ENCODE results near the gene LYZL1. TPM values are rescaled to one million over a fixed set of nuclear protein-coding genes. Genes with fewer than 3 reads are reported as not detected.

The LYZL1 gene
- total RNA-seq, 1 donor: not detected

GRCh38 chr10:29246449-29246848 lies 42.4 kb upstream of the LYZL1 start:
- Histone ChIP-seq H3K4me2 (ENCODE audit: insufficient read depth, low read length) (no peak overlapping the region), H3K27ac (ENCODE audit: low read depth, low read length) (no peak overlapping the region), H3K9me3 (ENCODE audit: low read depth, low read length) (no peaks in the 10 kb centered on the region), H3K79me2 (ENCODE audit: insufficient read depth, low read length) (no peaks in the 10 kb centered on the region), H3K4me1 (ENCODE audit: insufficient read depth, low read length) (no peaks in the 10 kb centered on the region), H3K27me3 (ENCODE audit: insufficient read depth, low read length) (peaks cover 40% of the 10 kb centered on the region), H4K20me1 (ENCODE audit: insufficient read depth, low read length) (no peaks in the 10 kb centered on the region), H3K4me3 (ENCODE audit: insufficient read depth, low read length) (no peak overlapping the region), H2AFZ (ENCODE audit: low read length) (no peak overlapping the region), H3K36me3 (ENCODE audit: insufficient read depth, low read length) (no peaks in the 10 kb centered on the region)
- DNase-seq (ENCODE audit: insufficient read length, low spot score, missing footprints): no peak
- TF ChIP-seq, protein P1, sequence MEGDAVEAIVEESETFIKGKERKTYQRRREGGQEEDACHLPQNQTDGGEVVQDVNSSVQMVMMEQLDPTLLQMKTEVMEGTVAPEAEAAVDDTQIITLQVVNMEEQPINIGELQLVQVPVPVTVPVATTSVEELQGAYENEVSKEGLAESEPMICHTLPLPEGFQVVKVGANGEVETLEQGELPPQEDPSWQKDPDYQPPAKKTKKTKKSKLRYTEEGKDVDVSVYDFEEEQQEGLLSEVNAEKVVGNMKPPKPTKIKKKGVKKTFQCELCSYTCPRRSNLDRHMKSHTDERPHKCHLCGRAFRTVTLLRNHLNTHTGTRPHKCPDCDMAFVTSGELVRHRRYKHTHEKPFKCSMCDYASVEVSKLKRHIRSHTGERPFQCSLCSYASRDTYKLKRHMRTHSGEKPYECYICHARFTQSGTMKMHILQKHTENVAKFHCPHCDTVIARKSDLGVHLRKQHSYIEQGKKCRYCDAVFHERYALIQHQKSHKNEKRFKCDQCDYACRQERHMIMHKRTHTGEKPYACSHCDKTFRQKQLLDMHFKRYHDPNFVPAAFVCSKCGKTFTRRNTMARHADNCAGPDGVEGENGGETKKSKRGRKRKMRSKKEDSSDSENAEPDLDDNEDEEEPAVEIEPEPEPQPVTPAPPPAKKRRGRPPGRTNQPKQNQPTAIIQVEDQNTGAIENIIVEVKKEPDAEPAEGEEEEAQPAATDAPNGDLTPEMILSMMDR (IDR thresholded peaks at IDR 0.05; ENCODE audit: extremely low read depth, low read depth, low read length): no peak

- Histone ChIP-seq H3K79me2 (ENCODE audit: insufficient read depth, low read length) (no peaks in the 10 kb centered on the region), H3K27ac (ENCODE audit: low read depth, low read length) (no peak overlapping the region), H3K4me2 (ENCODE audit: insufficient read depth, low read length) (no peak overlapping the region), H2AFZ (ENCODE audit: low read length) (no peak overlapping the region), H3K4me1 (ENCODE audit: insufficient read depth, low read length) (no peaks in the 10 kb centered on the region), H3K27me3 (ENCODE audit: insufficient read depth, low read length) (peaks cover 57% of the 10 kb centered on the region), H3K9me3 (ENCODE audit: low read depth, low read length) (no peaks in the 10 kb centered on the region), H3K4me3 (ENCODE audit: insufficient read depth, low read length) (no peak overlapping the region), H4K20me1 (ENCODE audit: insufficient read depth, low read length) (no peaks in the 10 kb centered on the region), H3K36me3 (ENCODE audit: insufficient read depth, low read length) (no peaks in the 10 kb centered on the region)
- TF ChIP-seq, protein P1 (IDR thresholded peaks at IDR 0.05; ENCODE audit: extremely low read depth, low read depth, low read length): no peak
- DNase-seq (ENCODE audit: insufficient read length, low spot score, missing footprints): no peak
These were observed 40.7 kb upstream of the LYZL1 start for GRCh38 chr10:29248158-29248557.

- H3K4me3 ChIP-seq (ENCODE audit: insufficient read depth, low read length): no peak overlapping the region
- no peak overlapping the region for H3K4me2 ChIP-seq (ENCODE audit: insufficient read depth, low read length)
- TF ChIP-seq, protein P1 (IDR thresholded peaks at IDR 0.05; ENCODE audit: extremely low read depth, low read depth, low read length): no peak
- peaks cover 4% of the 10 kb centered on the region for H3K4me1 ChIP-seq (ENCODE audit: insufficient read depth, low read length)
- no peaks in the 10 kb centered on the region for H3K36me3 ChIP-seq (ENCODE audit: insufficient read depth, low read length)
- H3K9me3 ChIP-seq (ENCODE audit: low read depth, low read length): no peaks in the 10 kb centered on the region
- no peaks in the 10 kb centered on the region for H3K79me2 ChIP-seq (ENCODE audit: insufficient read depth, low read length)
- no peak overlapping the region for H2AFZ ChIP-seq (ENCODE audit: low read length)
- no peaks in the 10 kb centered on the region for H4K20me1 ChIP-seq (ENCODE audit: insufficient read depth, low read length)
- peaks cover 66% of the 10 kb centered on the region for H3K27me3 ChIP-seq (ENCODE audit: insufficient read depth, low read length)
- H3K27ac ChIP-seq (ENCODE audit: low read depth, low read length): no peak overlapping the region
- DNase-seq (ENCODE audit: insufficient read length, low spot score, missing footprints): no peak
These were observed 39.9 kb upstream of the LYZL1 start for GRCh38 chr10:29249018-29249417.

DNA sequence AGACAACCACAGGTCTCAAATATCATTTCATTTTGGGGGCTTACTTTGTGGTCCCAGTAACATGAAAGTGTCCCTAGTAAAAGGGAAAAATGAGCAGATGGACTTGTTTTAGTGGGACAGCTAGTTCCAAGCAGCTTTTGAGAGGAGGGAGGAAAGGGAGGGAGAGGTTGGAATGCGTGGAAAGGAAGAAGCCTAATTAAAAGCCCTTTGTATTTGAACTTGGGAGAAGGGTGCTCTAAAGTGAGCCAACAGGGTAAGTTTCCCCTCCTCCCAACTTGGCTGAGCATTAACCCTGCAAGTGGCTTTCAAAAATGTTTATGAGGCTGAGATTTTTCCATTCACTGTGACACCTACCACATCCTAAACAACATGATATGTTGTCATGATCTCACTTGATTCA lies 38.8 kb upstream of the LYZL1 start:
- DNase-seq (ENCODE audit: insufficient read length, low spot score, missing footprints): peak; percentile 41

More for the DNA sequence above, 38.8 kb upstream of the LYZL1 start:
- H3K4me2 ChIP-seq (ENCODE audit: insufficient read depth, low read length): no peak overlapping the region
- H3K9me3 ChIP-seq (ENCODE audit: low read depth, low read length): no peaks in the 10 kb centered on the region
- peaks cover 7% of the 10 kb centered on the region for H3K4me1 ChIP-seq (ENCODE audit: insufficient read depth, low read length)
- H3K36me3 ChIP-seq (ENCODE audit: insufficient read depth, low read length): no peaks in the 10 kb centered on the region
- no peaks in the 10 kb centered on the region for H4K20me1 ChIP-seq (ENCODE audit: insufficient read depth, low read length)
- no peaks in the 10 kb centered on the region for H3K79me2 ChIP-seq (ENCODE audit: insufficient read depth, low read length)
- no peak overlapping the region for H3K4me3 ChIP-seq (ENCODE audit: insufficient read depth, low read length)
- TF ChIP-seq, protein P1 (IDR thresholded peaks at IDR 0.05; ENCODE audit: extremely low read depth, low read depth, low read length): no peak
- H2AFZ ChIP-seq (ENCODE audit: low read length): no peak overlapping the region
- H3K27ac ChIP-seq (ENCODE audit: low read depth, low read length): no peak overlapping the region
- H3K27me3 ChIP-seq (ENCODE audit: insufficient read depth, low read length): peaks cover 70% of the 10 kb centered on the region

Data from osteoblast (primary cell).